ENCODE results near the gene SEMA3G. TPM values are rescaled to one million over a fixed set of nuclear protein-coding genes. Genes with fewer than 3 reads are reported as not detected.

SEMA3G gene
- total RNA-seq, 1 donor from 2014 or later, result 8.3 TPM

- no peak overlapping the region for H3K27ac ChIP-seq
- H3K36me3 ChIP-seq, result peaks cover 0 to 60% of the 10 kb centered on the region in 2 donors
- no peak overlapping the region for H3K4me3 ChIP-seq
- H3K9me3 ChIP-seq, result no peaks in the 10 kb centered on the region
- intact Hi-C loops (cut with DNase I), result no loop called here
- H3K27me3 ChIP-seq, result no peaks in the 10 kb centered on the region
- peaks cover 17% of the 10 kb centered on the region for H3K4me1 ChIP-seq
- TF ChIP-seq CTCF (IDR thresholded peaks at IDR 0.05), result no peak
- TF ChIP-seq POLR2A (IDR thresholded peaks at IDR 0.05), result no peak
- no peak for TF ChIP-seq POLR2AphosphoS5 (IDR thresholded peaks at IDR 0.05; ENCODE audit: insufficient read depth in 1 of 2, low read depth in 1 of 2)
- no peak for DNase-seq (ENCODE audit: extremely low spot score in 2 of 2)
Observed at GRCh38 chr3:52402101-52402521, 42.8 kb downstream of the SEMA3G start.

- Histone ChIP-seq H3K27ac (no peak overlapping the region), H3K9me3 (no peaks in the 10 kb centered on the region), H3K4me3 (no peak overlapping the region), H3K27me3 (no peaks in the 10 kb centered on the region), H3K36me3 (peaks cover 0 to 54% of the 10 kb centered on the region in 2 donors), H3K4me1 (peaks cover 12% of the 10 kb centered on the region)
- no peak for DNase-seq (ENCODE audit: extremely low spot score in 2 of 2)
- no peak for TF ChIP-seq POLR2AphosphoS5 (IDR thresholded peaks at IDR 0.05; ENCODE audit: insufficient read depth in 1 of 2, low read depth in 1 of 2)
- TF ChIP-seq CTCF (IDR thresholded peaks at IDR 0.05), result no peak
- TF ChIP-seq POLR2A (IDR thresholded peaks at IDR 0.05), result no peak
- intact Hi-C loops (cut with DNase I), result no loop called here
Observed at GRCh38 chr3:52401551-52401950, 43.4 kb downstream of the SEMA3G start.

GRCh38 chr3:52401021-52401420, 43.9 kb downstream of the SEMA3G start:
- Histone ChIP-seq H3K9me3 (no peaks in the 10 kb centered on the region), H3K36me3 (peaks cover 0 to 49% of the 10 kb centered on the region in 2 donors), H3K27ac (no peak overlapping the region), H3K4me3 (no peak overlapping the region), H3K4me1 (peaks cover 7% of the 10 kb centered on the region), H3K27me3 (no peaks in the 10 kb centered on the region)
- TF ChIP-seq POLR2A (IDR thresholded peaks at IDR 0.05), result no peak
- no peak for TF ChIP-seq CTCF (IDR thresholded peaks at IDR 0.05)
- no peak for TF ChIP-seq POLR2AphosphoS5 (IDR thresholded peaks at IDR 0.05; ENCODE audit: insufficient read depth in 1 of 2, low read depth in 1 of 2)
- DNase-seq (ENCODE audit: extremely low spot score in 2 of 2), result no peak
- intact Hi-C loops (cut with DNase I), result no loop called here

- intact Hi-C loops (cut with DNase I), result no loop called here
- Histone ChIP-seq H3K4me1 (no peaks in the 10 kb centered on the region), H3K4me3 (no peak overlapping the region), H3K27ac (no peak overlapping the region), H3K9me3 (no peaks in the 10 kb centered on the region), H3K36me3 (peaks cover 0 to 43% of the 10 kb centered on the region in 2 donors), H3K27me3 (no peaks in the 10 kb centered on the region)
- no peak for DNase-seq (ENCODE audit: extremely low spot score in 2 of 2)
- TF ChIP-seq CTCF (IDR thresholded peaks at IDR 0.05) (no peak), POLR2A (IDR thresholded peaks at IDR 0.05) (no peak), POLR2AphosphoS5 (IDR thresholded peaks at IDR 0.05; ENCODE audit: insufficient read depth in 1 of 2, low read depth in 1 of 2) (no peak)
Observed at GRCh38 chr3:52400275-52400793, 44.6 kb downstream of the SEMA3G start.

- TF ChIP-seq POLR2A (IDR thresholded peaks at IDR 0.05) (no peak), POLR2AphosphoS5 (IDR thresholded peaks at IDR 0.05; ENCODE audit: insufficient read depth in 1 of 2, low read depth in 1 of 2) (no peak), CTCF (IDR thresholded peaks at IDR 0.05) (no peak)
- H3K36me3 ChIP-seq, result peaks cover 0 to 37% of the 10 kb centered on the region in 2 donors
- no peak overlapping the region for H3K27ac ChIP-seq
- DNase-seq (ENCODE audit: extremely low spot score in 2 of 2), result no peak
- no peaks in the 10 kb centered on the region for H3K27me3 ChIP-seq
- intact Hi-C loops (cut with DNase I), result no loop called here
- H3K9me3 ChIP-seq, result no peaks in the 10 kb centered on the region
- no peaks in the 10 kb centered on the region for H3K4me1 ChIP-seq
- H3K4me3 ChIP-seq, result no peak overlapping the region
Observed at GRCh38 chr3:52399593-52399992, 45.3 kb downstream of the SEMA3G start.
